ENCODE results near the gene AGAP2. TPM values are rescaled to one million over a fixed set of nuclear protein-coding genes. Genes with fewer than 3 reads are reported as not detected.

Gene AGAP2
- total and polyA plus RNA-seq, 2 of the 8 experiments (the other 6 are each of a cell fraction or from before 2014, with no cell fraction given) = 1.5 TPM

- H3K9ac ChIP-seq (replicated peaks in 1 of 4; ENCODE audit: extremely low read depth in 1 of 4, low read depth in 3 of 4, low read length in 3 of 4) = no peak overlapping the region
- H3K14ac ChIP-seq (ENCODE audit: insufficient read length) = no peak overlapping the region
- H3K56ac ChIP-seq (replicated peaks; ENCODE audit: insufficient read length, low read depth, low read length) = no peak overlapping the region
- ChIA-PET CTCF (ENCODE audit: partially characterized antibody) (interaction anchor here (0.6 to 1.3 kb wide), 2 partner anchors 10 to 16 kb away, joined by 3 to 5 read pairs; no protein-coding TSS in a partner anchor), POLR2A (ENCODE audit: partially characterized antibody) (interaction anchor here (1.1 kb wide), 1 partner anchor 8 kb away, joined by 4 read pairs; no protein-coding TSS in a partner anchor)
- H4K91ac ChIP-seq (replicated peaks; ENCODE audit: insufficient read length, low read length) = no peak overlapping the region
- no peak overlapping the region for H2BK12ac ChIP-seq (ENCODE audit: low read depth, low read length)
- H3K27me3 ChIP-seq (replicated peaks in 1 of 4; ENCODE audit: control insufficient read depth in 3 of 4, extremely low read depth in 1 of 4, insufficient read depth in 3 of 4, low read length in 3 of 4) = no peaks in the 10 kb centered on the region
- no peak overlapping the region for H3K4me3 ChIP-seq (ENCODE audit: extremely low read depth in 1 of 4, insufficient read depth in 2 of 4, low read depth in 3 of 4, low read length in 4 of 4)
- H3K23me2 ChIP-seq (ENCODE audit: low read depth, low read length) = no peaks in the 10 kb centered on the region
- H2AK5ac ChIP-seq (ENCODE audit: low read depth, low read length) = no peak overlapping the region
- H2BK5ac ChIP-seq (ENCODE audit: low read depth, low read length) = no peak overlapping the region
- no peak overlapping the region for H2BK20ac ChIP-seq (ENCODE audit: low read length)
- no peaks in the 10 kb centered on the region for H3K9me3 ChIP-seq (ENCODE audit: insufficient read depth in 2 of 2, low read depth in 1 of 2, low read length in 1 of 2)
- H3K27ac ChIP-seq (ENCODE audit: low read depth, low read length) = no peak overlapping the region
- no peaks in the 10 kb centered on the region for H3K79me2 ChIP-seq (ENCODE audit: control insufficient read depth in 1 of 2, insufficient read depth in 2 of 2, low read length in 2 of 2)
- FAIRE-seq (no peak), DNase-seq (ENCODE audit: low read depth in 1 of 2, low spot score in 2 of 2) (peak in 1 of 2 experiments; percentile 19)
- no peak overlapping the region for H4K5ac ChIP-seq (ENCODE audit: insufficient read length, low read depth, low read length)
- peaks cover 0 to 3% of the 10 kb centered on the region in 2 experiments for H4K20me1 ChIP-seq (replicated peaks in 1 of 2; ENCODE audit: control insufficient read depth in 1 of 2, insufficient read depth in 2 of 2, low read length in 2 of 2)
- H3K79me1 ChIP-seq (ENCODE audit: low read depth, low read length) = no peaks in the 10 kb centered on the region
- no peak for TF ChIP-seq SP1 (IDR thresholded peaks at IDR 0.05; ENCODE audit: low read depth, low read length)
- no peak for TF ChIP-seq TBP (IDR thresholded peaks at IDR 0.05; ENCODE audit: low read depth, low read length)
- TF ChIP-seq EZH2 (IDR thresholded peaks at IDR 0.05; ENCODE audit: low read depth, low read length, severe bottlenecking) = no peak
- no peak for TF ChIP-seq ATF2 (IDR thresholded peaks at IDR 0.05; ENCODE audit: low read length)
- no peak for TF ChIP-seq EP300 (IDR thresholded peaks at IDR 0.05; ENCODE audit: borderline replicate concordance in 1 of 2, low read depth in 2 of 2, low read length in 2 of 2)
- no peak for TF ChIP-seq NRF1 (IDR thresholded peaks at IDR 0.05; ENCODE audit: low read depth, low read length)
- no peak for TF ChIP-seq SIN3A (conservative IDR thresholded peaks at IDR 0.05 in 1 of 2, IDR thresholded peaks at IDR 0.05 in 1 of 2; ENCODE audit: low read depth in 1 of 2, low read length in 2 of 2)
- no peak for TF ChIP-seq TCF12 (IDR thresholded peaks at IDR 0.05; ENCODE audit: low read depth, low read length)
- TF ChIP-seq HDAC6 (IDR thresholded peaks at IDR 0.05; ENCODE audit: low read depth, low read length) = no peak
- no peak for TF ChIP-seq SP4 (IDR thresholded peaks at IDR 0.05; ENCODE audit: low read length)
- no peak for TF ChIP-seq RBBP5 (IDR thresholded peaks at IDR 0.05; ENCODE audit: borderline replicate concordance, low read depth, low read length)
- no peak for TF ChIP-seq KDM4A (IDR thresholded peaks at IDR 0.05; ENCODE audit: low read depth, low read length, severe bottlenecking)
- TF ChIP-seq CREB1 (IDR thresholded peaks at IDR 0.05) = no peak
- H3K4me2 ChIP-seq (ENCODE audit: insufficient read depth in 1 of 2, low read depth in 2 of 2, low read length in 2 of 2) = no peak overlapping the region
- no peak overlapping the region for H3K18ac ChIP-seq (ENCODE audit: extremely low read depth, low read length)
- no peaks in the 10 kb centered on the region for H3K4me1 ChIP-seq (replicated peaks in 1 of 4; ENCODE audit: control insufficient read depth in 3 of 4, insufficient read depth in 4 of 4, low read length in 3 of 4)
- H2BK120ac ChIP-seq (replicated peaks; ENCODE audit: low read depth, low read length) = no peak overlapping the region
- WGBS, 2 experiments (ENCODE audit: extremely low coverage in 1 of 2, insufficient coverage in 1 of 2, insufficient read length in 1 of 2, insufficient replicate concordance in 2 of 2, low coverage in 1 of 2, low lambda C conversion rate in 2 of 2, missing lambda C conversion rate in 1 of 2) = 90% methylated on average over 4 of the region's 4 CpGs; no CpG with 5 or more reads in 1 of the 2 experiments
- no peak overlapping the region for H2BK15ac ChIP-seq (ENCODE audit: low read length)
- H3K4ac ChIP-seq (replicated peaks; ENCODE audit: insufficient read length, low read depth, low read length) = no peak overlapping the region
- no peak overlapping the region for H3K23ac ChIP-seq (ENCODE audit: insufficient read length)
- H4K8ac ChIP-seq (ENCODE audit: extremely low read depth, insufficient read depth, low read length) = no peak overlapping the region
- H3K36me3 ChIP-seq (ENCODE audit: control insufficient read depth in 2 of 4, insufficient read depth in 4 of 4, low read length in 3 of 4) = peaks cover 0 to 22% (median 5%) of the 10 kb centered on the region in 4 experiments; a peak in 4 of 8 replicates
- no peak overlapping the region for H2AFZ ChIP-seq (ENCODE audit: low read length)
Measured at GRCh38 chr12:57716305-57716704, 22.2 kb downstream of the AGAP2 start.
